HepG2 (cell line): ENCODE data around the gene SYP. TPM values are rescaled to one million over a fixed set of nuclear protein-coding genes. Genes with fewer than 3 reads are reported as not detected.

Source experiments
- ATF7 ChIP-seq, 2 experiments: fragments of 450-650 bp in 1 of 2; sonication (generic) in 1 of 2; formaldehyde crosslinking in 1 of 2; IDR thresholded peaks; 2 replicates each; pipeline versions ENCODE4 v1.4.0 to v1.6.1; 2016 to 2020; ENCODE audit warnings: antibody characterized with exemption in 1 of 2, mild to moderate bottlenecking in 1 of 2, missing genetic modification reagents in 1 of 2
- GMEB1 ChIP-seq: sonication (generic); formaldehyde crosslinking; IDR thresholded peaks from 2 replicates; pipeline ENCODE4 v1.5.1; 2020; ENCODE audit warnings: missing genetic modification reagents, mild to moderate bottlenecking, borderline replicate concordance
- LRRFIP1 ChIP-seq: sonication (generic); formaldehyde crosslinking; conservative IDR thresholded peaks from 2 replicates; pipeline ENCODE4 v1.4.0; 2020; ENCODE audit warnings: missing genetic modification reagents
- MED8 ChIP-seq: sonication (generic); formaldehyde crosslinking; IDR thresholded peaks from 2 replicates; pipeline ENCODE4 v1.8.1; 2023; ENCODE audit warnings: mild to moderate bottlenecking, missing genetic modification reagents; ENCODE audit not compliant: insufficient replicate concordance
- NFKBIZ ChIP-seq: IDR thresholded peaks from 2 replicates; pipeline ENCODE4 v1.6.1; 2018; ENCODE audit warnings: missing genetic modification reagents, missing compliant biosample characterization
- PCBP1 ChIP-seq: fragments of 200-400 bp; formaldehyde crosslinking; IDR thresholded peaks from 2 replicates; pipeline ENCODE4 v1.6.1; 2017; ENCODE audit warnings: mild to moderate bottlenecking, low read depth, low read length, borderline replicate concordance
- PHF8 ChIP-seq: sonication (generic); formaldehyde crosslinking; IDR thresholded peaks from 2 replicates; pipeline ENCODE4 v1.5.0; 2020; ENCODE audit warnings: missing genetic modification reagents
- RORA ChIP-seq: sonication (generic); formaldehyde crosslinking; IDR thresholded peaks from 2 replicates; pipeline ENCODE4 v1.5.0; 2020; ENCODE audit warnings: mild to moderate bottlenecking, missing genetic modification reagents, moderate library complexity
- SKI ChIP-seq: fragments of 450-650 bp; IDR thresholded peaks from one replicate; pipeline ENCODE4 v1.6.1; 2018; ENCODE audit warnings: mild to moderate bottlenecking; ENCODE audit not compliant: partially characterized antibody
- TEF ChIP-seq: sonication (generic); formaldehyde crosslinking; IDR thresholded peaks from 2 replicates; pipeline ENCODE4 v1.5.0; 2020; ENCODE audit warnings: missing genetic modification reagents
- TFDP2 ChIP-seq: sonication (generic); formaldehyde crosslinking; IDR thresholded peaks from 2 replicates; pipeline ENCODE4 v1.4.0; 2020; ENCODE audit warnings: missing genetic modification reagents
- THAP8 ChIP-seq: sonication (generic); formaldehyde crosslinking; IDR thresholded peaks from 2 replicates; pipeline ENCODE4 v1.5.1; 2020; ENCODE audit warnings: missing genetic modification reagents, mild to moderate bottlenecking, borderline replicate concordance
- YEATS4 ChIP-seq: sonication (generic); formaldehyde crosslinking; IDR thresholded peaks from 2 replicates; pipeline ENCODE4 v1.4.0; 2020; ENCODE audit warnings: missing genetic modification reagents, borderline replicate concordance
- ZMAT3 ChIP-seq: sonication (generic); formaldehyde crosslinking; conservative IDR thresholded peaks from 2 replicates; pipeline ENCODE4 v1.7.0; 2021; ENCODE audit warnings: missing genetic modification reagents
- ZNF10 ChIP-seq: sonication (generic); formaldehyde crosslinking; IDR thresholded peaks from 2 replicates; pipeline ENCODE4 v1.4.0; 2020; ENCODE audit warnings: mild to moderate bottlenecking, low read depth, missing genetic modification reagents, borderline replicate concordance
- ZNF362 ChIP-seq: sonication (generic); formaldehyde crosslinking; IDR thresholded peaks from 2 replicates; pipeline ENCODE4 v1.4.0; 2020; ENCODE audit warnings: missing genetic modification reagents, mild to moderate bottlenecking, borderline replicate concordance
- ZNF451 ChIP-seq: sonication (generic); formaldehyde crosslinking; IDR thresholded peaks from 2 replicates; pipeline ENCODE4 v1.5.0; 2020; ENCODE audit warnings: mild to moderate bottlenecking, missing genetic modification reagents
- ZNF562 ChIP-seq: sonication (generic); formaldehyde crosslinking; IDR thresholded peaks from 2 replicates; pipeline ENCODE4 v1.8.0; 2022; ENCODE audit warnings: missing genetic modification reagents, borderline replicate concordance
- ZNF564 ChIP-seq: sonication (generic); formaldehyde crosslinking; IDR thresholded peaks from 2 replicates; pipeline ENCODE4 v1.8.1; 2023; ENCODE audit warnings: mild to moderate bottlenecking, missing genetic modification reagents
- ZSCAN12 ChIP-seq: sonication (generic); formaldehyde crosslinking; IDR thresholded peaks from 2 replicates; pipeline ENCODE4 v1.9.0; 2021; ENCODE audit warnings: mild to moderate bottlenecking, missing genetic modification reagents
- ZSCAN22 ChIP-seq: sonication (generic); formaldehyde crosslinking; IDR thresholded peaks from 2 replicates; pipeline ENCODE4 v1.4.0; 2020; ENCODE audit warnings: mild to moderate bottlenecking, missing genetic modification reagents
- polyA plus RNA-seq, 8 experiments: library from polyadenylated mRNA; depleted of rRNA in 3 of 8; stranded (reverse) in 7 of 8; unstranded in 1 of 8; fragments of >200 nt; fragmentation: Illumina TruSeq in 4 of 8; extraction: Trizol in 4 of 8; gene quantifications; 2 replicates each; pipeline versions ENCODE4 v1.2.1 to v1.2.3, GENCODE V29; 2011 to 2016; ENCODE audit warnings: low read depth in 4 of 8, missing spikeins in 1 of 8, mixed read lengths in 1 of 8; ENCODE audit not compliant: insufficient read depth in 1 of 8
- total RNA-seq, 5 experiments: library from RNA; depleted of rRNA; stranded (reverse); fragments of >200 nt; fragmentation: Illumina TruSeq; extraction: Trizol; gene quantifications; 2 replicates each; pipeline ENCODE4 v1.2.3, GENCODE V29; 2016; ENCODE audit warnings: low read depth in 1 of 5

Gene SYP
- total and polyA plus RNA-seq, 2 of the 13 experiments (the other 11 are each of a cell fraction or from before 2014, with no cell fraction given), result 2.0 to 2.5 TPM

- TF ChIP-seq YEATS4 (peak; percentile 11; the same call in 1 of the 2 replicates), PHF8 (CRISPR knock-in tag) (peak; percentile 85), ZMAT3 (CRISPR knock-in tag) (no peak), THAP8 (CRISPR knock-in tag) (no peak), PCBP1 (no peak), ZNF10 (CRISPR knock-in tag) (no peak), ZNF451 (no peak), ATF7 (IDR thresholded peaks at IDR 0.05) (peak; percentile 4; the same call in 1 of the 2 replicates), ATF7 (CRISPR knock-in tag; IDR thresholded peaks at IDR 0.05) (no peak), GMEB1 (CRISPR knock-in tag) (0 out of 2 replicates have a peak, but pooled peaks have one; percentile 65), RORA (CRISPR knock-in tag) (no peak), SKI (no peak), MED8 (CRISPR knock-in tag) (no peak), ZNF564 (CRISPR knock-in tag) (no peak), ZNF562 (CRISPR knock-in tag) (no peak), ZNF362 (no peak), ZSCAN22 (CRISPR knock-in tag) (no peak), TEF (CRISPR knock-in tag) (no peak), ZSCAN12 (CRISPR knock-in tag) (no peak), TFDP2 (CRISPR knock-in tag) (no peak), LRRFIP1 (CRISPR knock-in tag) (no peak), NFKBIZ (CRISPR knock-in tag) (no peak)
Measured at GRCh38 chrX:49190821-49191573, 9.0 kb downstream of the SYP start (continued).
